GM12865 (cell line): ENCODE measurements around the gene LIPN.
A peak's percentile ranks its signal among the peaks of the same experiment; 100 is the strongest.

Experiments used
- DNase-seq: peaks from one replicate; pipeline ENCODE4 v3.0.0; 2010; ENCODE audit warnings: low read depth
- H3K4me3 ChIP-seq: 2 replicates; pipeline ENCODE4 v1.5.1; 2011; ENCODE audit warnings: mild to moderate bottlenecking, low read depth, low read length, control low read depth
- CTCF ChIP-seq: IDR thresholded peaks from 2 replicates; pipeline ENCODE4 v1.5.1; 2011; ENCODE audit warnings: low read length, control low read depth, low read depth, inconsistent platforms; ENCODE audit not compliant: insufficient read depth; ENCODE audit errors: missing control alignments

LIPN gene

GRCh38 chr10:88754287-88754686, 5.5 kb upstream of the LIPN start:
- no peak for DNase-seq
- TF ChIP-seq CTCF = no peak
- no peak overlapping the region for H3K4me3 ChIP-seq

DNA sequence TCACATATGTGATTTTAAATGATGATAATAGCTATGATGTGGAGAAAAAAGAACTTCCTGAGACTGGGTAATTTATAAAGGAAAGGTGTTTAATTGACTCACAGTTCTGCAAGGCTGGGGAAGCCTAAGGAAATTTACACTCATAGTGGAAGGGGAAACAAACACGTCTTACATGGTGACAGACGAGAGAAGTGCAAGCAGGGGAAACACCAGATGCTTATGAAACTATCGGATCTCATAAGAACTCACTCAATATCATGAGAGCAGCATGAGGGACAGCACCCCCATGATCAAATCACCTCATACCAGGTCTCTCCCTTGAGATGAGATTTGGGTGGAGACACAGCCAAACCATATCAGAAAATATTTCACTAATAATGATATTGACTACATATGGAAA, 4.1 kb upstream of the LIPN start:
- no peak for TF ChIP-seq CTCF
- DNase-seq = peak; percentile 47
- no peak overlapping the region for H3K4me3 ChIP-seq

- H3K4me3 ChIP-seq = no peak overlapping the region
- no peak for DNase-seq
- TF ChIP-seq CTCF = no peak
These were observed 3.2 kb upstream of the LIPN start for GRCh38 chr10:88756660-88757059.

DNA sequence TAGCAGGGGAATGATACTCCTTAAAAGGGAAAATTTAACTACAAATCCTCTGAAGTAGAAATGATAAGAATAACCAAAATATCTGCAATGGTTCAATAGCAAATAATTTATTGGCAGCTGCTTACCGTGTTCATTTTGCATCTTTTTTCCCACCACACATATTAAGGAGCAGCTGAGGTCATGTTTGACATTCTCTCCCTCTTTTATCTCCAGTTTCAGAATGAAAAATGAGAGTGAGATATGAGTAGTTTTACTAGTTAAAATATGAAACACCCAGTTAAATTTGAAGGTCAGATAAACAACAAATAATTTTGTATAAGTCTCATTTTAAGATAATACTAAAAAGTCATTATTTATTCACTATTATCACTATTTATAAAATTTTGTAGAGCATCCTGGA, 3.1 kb downstream of the LIPN start:
- TF ChIP-seq CTCF = no peak
- H3K4me3 ChIP-seq = no peak overlapping the region
- peak; percentile 2 for DNase-seq

GRCh38 chr10:88763441-88763840, 3.6 kb downstream of the LIPN start:
- TF ChIP-seq CTCF = no peak
- no peak for DNase-seq
- H3K4me3 ChIP-seq = no peak overlapping the region

DNA sequence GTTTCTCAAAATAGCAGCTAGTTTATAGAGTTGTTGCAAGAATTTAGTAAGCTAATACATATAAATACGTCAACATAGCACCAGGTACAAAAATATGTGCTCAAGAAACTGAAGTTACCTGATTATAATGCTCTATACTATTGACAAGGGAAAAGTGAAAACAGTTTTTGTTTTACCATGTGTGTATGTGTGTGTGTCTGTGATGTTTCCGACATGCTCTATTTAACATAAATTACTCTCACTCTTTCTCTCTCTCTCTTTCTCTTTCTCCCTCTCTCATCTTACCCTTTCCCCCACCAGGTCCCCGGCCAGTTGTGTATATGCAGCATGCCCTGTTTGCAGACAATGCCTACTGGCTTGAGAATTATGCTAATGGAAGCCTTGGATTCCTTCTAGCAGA, 4.3 kb downstream of the LIPN start:
- no peak for TF ChIP-seq CTCF
- no peak overlapping the region for H3K4me3 ChIP-seq
- DNase-seq = peak; percentile 2

DNA sequence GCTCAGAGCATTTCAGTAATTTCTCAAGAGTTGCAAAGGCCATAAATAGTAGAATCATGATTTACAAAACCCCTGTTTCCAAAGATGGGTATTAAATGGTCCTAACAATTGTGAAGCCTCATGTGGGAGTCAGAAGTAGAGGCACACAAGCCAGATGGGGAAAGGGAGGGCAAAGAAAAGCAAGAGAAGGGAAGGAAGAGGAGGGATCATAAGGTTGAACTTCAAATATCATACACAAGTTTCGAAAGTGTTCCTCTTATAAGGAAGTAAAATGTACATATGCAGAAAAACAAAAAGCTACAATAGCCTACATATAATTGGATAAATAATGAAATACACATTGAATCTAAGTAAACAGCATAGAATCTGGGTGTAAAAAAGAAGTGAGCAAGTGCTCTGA, 6.0 kb downstream of the LIPN start:
- no peak for DNase-seq
- no peak for TF ChIP-seq CTCF

More for the DNA sequence above, 6.0 kb downstream of the LIPN start:
- H3K4me3 ChIP-seq = no peak overlapping the region
